Uterus (tissue), 4 donors: ENCODE results near the gene ING3. TPM values are rescaled to one million over a fixed set of nuclear protein-coding genes. Genes with fewer than 3 reads are reported as not detected.

ENCODE experiments used
- DNase-seq, 2 donors: peaks; one replicate each; pipeline ENCODE4 v3.0.0-alpha.2; 2019 to 2020
- H3K27ac ChIP-seq, 2 donors: fragments of 200-600 bp; sonication (generic); 1 replicate in 1 of 2; 2 replicates in 1 of 2; pipeline ENCODE4 v1.5.1; 2016 to 2018
- H3K27me3 ChIP-seq, 2 donors: fragments of 200-600 bp; sonication (generic); one replicate each; pipeline ENCODE4 v1.5.1; 2018 to 2019; ENCODE audit warnings: control low read depth in 1 of 2
- H3K36me3 ChIP-seq, 2 donors: fragments of 200-600 bp; sonication (generic); one replicate each; pipeline ENCODE4 v1.5.1; 2019; ENCODE audit warnings: control low read depth in 1 of 2
- H3K4me1 ChIP-seq, 2 donors: fragments of 200-600 bp; sonication (generic); one replicate each; pipeline ENCODE4 v1.5.1; 2018 to 2019; ENCODE audit warnings: control low read depth in 1 of 2
- H3K4me3 ChIP-seq, 2 donors: fragments of 200-600 bp; sonication (generic); 1 replicate in 1 of 2; 2 replicates in 1 of 2; pipeline ENCODE4 v1.5.1; 2018 to 2019; ENCODE audit warnings: mild to moderate bottlenecking in 1 of 2
- H3K9me3 ChIP-seq, 2 donors: fragments of 200-600 bp; sonication (generic); one replicate each; pipeline ENCODE4 v1.5.1; 2019; ENCODE audit warnings: control low read depth in 1 of 2
- POLR2A ChIP-seq, 2 donors: fragments of 450-650 bp; IDR thresholded peaks; one replicate each; pipeline ENCODE4 v1.6.1; 2016; ENCODE audit warnings: antibody characterized with exemption in 2 of 2, mild to moderate bottlenecking in 1 of 2, moderate library complexity in 1 of 2
- intact Hi-C: fragments of 100-400 bp; cut with DNase I; formaldehyde crosslinking; loops from one replicate; pipeline ENCODE4 v1.15.1; 2023; ENCODE audit warnings: low total_unique reads
- total RNA-seq, 4 donors: library from RNA; depleted of rRNA in 3 of 4; stranded (reverse); fragments of >200 nt in 3 of 4; gene quantifications; one replicate each; pipeline versions ENCODE4 v1.1.0 to v1.2.4, GENCODE V29; 2014 to 2023
- TF ChIP-seq, protein P1 (sequence below), 4 experiments: fragments of 200-600 bp in 2 of 4; fragments of 450-650 bp in 2 of 4; sonication (generic) in 2 of 4; IDR thresholded peaks; one replicate each; pipeline ENCODE4 v1.5.1; 2016 to 2019; ENCODE audit warnings: antibody characterized with exemption in 4 of 4, mild to moderate bottlenecking in 2 of 4, moderate library complexity in 1 of 4
- donor health status: DM: yes; HTN: yes; CAD: no.

ING3 gene
- total RNA-seq, 4 donors from 2014 or later = 16.4 to 37.7 (median 21.3) TPM

DNA sequence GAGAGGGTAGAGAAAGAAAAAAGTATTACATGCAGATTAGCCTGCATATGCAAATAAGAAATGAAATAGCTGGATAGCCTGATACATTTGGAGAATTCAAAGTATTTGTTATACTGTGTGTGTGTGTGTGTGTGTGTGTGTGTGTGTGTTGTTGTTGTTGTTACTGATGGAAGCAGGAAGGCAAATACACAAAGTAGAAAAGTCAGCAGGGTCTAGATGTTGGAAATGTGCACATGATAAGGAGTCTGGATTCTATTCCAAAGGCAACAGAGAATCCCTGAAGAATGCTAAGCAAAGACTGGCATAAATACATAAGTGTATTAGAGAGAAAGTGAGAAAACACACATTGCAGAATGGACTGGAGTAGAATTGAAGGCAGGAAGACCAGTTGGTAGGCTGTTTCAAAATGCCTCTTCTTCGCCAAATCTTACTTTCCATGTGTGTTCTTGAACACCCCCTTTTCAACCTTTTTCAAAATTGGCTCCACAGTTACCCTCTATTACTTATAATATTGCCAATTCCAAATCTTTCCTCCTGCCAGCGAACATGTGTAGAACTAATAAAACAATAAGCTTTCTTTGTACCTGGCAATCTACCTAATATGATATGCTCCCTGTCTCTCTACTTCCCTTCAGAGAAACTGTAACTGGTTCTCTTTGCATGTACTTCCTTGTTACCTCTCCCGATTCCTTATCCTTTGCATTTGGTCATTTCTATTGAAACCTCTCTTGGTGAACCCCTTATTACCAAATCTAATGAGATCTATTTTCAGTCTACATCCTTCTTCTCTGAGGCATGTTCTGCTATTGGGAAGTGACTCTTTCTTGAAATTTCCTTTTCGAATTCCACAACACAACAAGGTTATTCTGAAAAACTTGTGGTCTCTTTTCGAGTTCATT is 44.2 kb downstream of the ING3 start:
- DNase-seq = no peak
- H3K9me3 ChIP-seq = no peaks in the 10 kb centered on the region
- peak overlapping the region; percentile 81 to 96 for H3K27ac ChIP-seq
- peaks cover 0 to 8% of the 10 kb centered on the region in 2 donors for H3K4me1 ChIP-seq
- intact Hi-C loops = no loop called here
- H3K36me3 ChIP-seq = no peaks in the 10 kb centered on the region
- no peaks in the 10 kb centered on the region for H3K27me3 ChIP-seq
- no peak overlapping the region for H3K4me3 ChIP-seq
- TF ChIP-seq, protein P1, sequence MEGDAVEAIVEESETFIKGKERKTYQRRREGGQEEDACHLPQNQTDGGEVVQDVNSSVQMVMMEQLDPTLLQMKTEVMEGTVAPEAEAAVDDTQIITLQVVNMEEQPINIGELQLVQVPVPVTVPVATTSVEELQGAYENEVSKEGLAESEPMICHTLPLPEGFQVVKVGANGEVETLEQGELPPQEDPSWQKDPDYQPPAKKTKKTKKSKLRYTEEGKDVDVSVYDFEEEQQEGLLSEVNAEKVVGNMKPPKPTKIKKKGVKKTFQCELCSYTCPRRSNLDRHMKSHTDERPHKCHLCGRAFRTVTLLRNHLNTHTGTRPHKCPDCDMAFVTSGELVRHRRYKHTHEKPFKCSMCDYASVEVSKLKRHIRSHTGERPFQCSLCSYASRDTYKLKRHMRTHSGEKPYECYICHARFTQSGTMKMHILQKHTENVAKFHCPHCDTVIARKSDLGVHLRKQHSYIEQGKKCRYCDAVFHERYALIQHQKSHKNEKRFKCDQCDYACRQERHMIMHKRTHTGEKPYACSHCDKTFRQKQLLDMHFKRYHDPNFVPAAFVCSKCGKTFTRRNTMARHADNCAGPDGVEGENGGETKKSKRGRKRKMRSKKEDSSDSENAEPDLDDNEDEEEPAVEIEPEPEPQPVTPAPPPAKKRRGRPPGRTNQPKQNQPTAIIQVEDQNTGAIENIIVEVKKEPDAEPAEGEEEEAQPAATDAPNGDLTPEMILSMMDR (IDR thresholded peaks at IDR 0.05) = no peak
- TF ChIP-seq POLR2A (IDR thresholded peaks at IDR 0.05) = no peak

DNA sequence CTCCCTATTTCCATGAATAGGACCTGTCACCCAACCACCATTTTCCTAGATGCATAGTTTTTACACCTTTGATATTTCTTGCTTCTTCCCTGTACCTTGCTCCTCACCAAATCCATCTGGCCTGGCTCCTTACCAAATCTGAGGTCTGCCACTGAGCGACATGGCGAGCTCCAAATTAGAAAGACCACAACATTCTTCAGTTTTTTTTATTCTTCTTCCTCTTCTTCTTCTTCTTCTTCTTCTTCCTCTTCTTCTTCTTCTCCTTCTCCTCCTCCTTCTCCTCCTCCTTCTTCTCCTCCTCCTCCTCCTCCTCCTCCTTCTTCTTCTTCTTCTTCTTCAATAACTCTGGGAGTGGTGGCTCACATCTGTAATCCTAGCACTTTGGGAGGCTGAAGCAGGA is 45.1 kb downstream of the ING3 start:
- DNase-seq = no peak
- Histone ChIP-seq H3K4me1 (peaks cover 0 to 9% of the 10 kb centered on the region in 2 donors), H3K36me3 (no peaks in the 10 kb centered on the region), H3K27me3 (no peaks in the 10 kb centered on the region), H3K9me3 (no peaks in the 10 kb centered on the region), H3K4me3 (no peak overlapping the region), H3K27ac (peak overlapping the region; percentile 81 to 92)
- TF ChIP-seq POLR2A (IDR thresholded peaks at IDR 0.05) = no peak
- TF ChIP-seq, protein P1 (IDR thresholded peaks at IDR 0.05) = no peak
- intact Hi-C loops = no loop called here

DNA sequence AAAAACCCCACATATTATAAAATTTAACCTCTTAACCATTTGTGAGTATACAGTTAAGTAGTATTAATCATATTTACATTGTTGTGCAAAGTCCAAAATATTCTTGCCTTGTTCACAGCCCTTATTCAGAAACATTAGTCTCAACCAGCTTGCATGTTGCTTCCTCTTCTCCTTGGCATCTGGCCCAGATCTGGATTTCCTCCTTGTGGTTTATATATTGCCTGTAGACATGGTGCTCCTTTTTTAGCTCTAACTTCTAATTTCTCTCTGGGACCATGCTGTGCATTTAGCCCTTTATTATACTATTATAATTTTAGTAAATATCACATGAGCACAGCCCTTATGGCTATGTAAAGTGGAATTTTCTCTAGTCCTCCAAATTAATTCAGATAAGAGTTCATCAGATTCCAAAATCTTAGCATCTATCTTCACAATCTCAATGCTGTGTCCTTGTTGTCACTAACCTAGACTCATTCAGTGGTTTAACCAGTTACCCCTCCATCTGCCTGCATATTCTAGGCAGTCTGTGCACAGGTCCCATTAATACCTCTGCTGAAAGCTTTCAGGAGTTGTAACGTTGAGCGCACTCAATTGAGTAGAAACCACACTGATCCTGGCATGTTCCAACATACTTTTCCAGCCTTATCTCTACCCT is 45.9 kb downstream of the ING3 start:
- TF ChIP-seq POLR2A (IDR thresholded peaks at IDR 0.05) = no peak
- TF ChIP-seq, protein P1 (IDR thresholded peaks at IDR 0.05) = no peak
- Histone ChIP-seq H3K4me1 (peaks cover 0 to 17% of the 10 kb centered on the region in 2 donors), H3K36me3 (no peaks in the 10 kb centered on the region), H3K4me3 (no peak overlapping the region), H3K9me3 (no peaks in the 10 kb centered on the region), H3K27me3 (no peaks in the 10 kb centered on the region), H3K27ac (peak overlapping the region; percentile 81 to 92)
- intact Hi-C loops = no loop called here
- DNase-seq = peak; percentile 52 to 94

DNA sequence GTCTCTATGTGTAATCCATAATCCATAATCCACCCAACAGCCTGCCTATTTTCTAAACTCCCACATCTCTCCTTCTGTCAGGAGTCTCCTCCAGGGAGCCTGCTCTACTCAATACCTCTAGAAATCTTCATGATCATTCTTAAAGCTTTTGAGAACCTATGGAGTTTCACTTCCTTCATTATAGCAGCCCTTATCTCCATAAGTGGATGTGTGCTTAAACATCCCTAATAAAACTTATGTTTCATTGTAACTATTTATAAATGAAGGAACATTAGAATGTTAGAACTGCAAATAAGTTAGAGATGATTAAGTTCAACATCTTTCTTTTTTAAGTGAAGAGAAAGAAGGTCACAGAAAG is 46.4 kb downstream of the ING3 start:
- H3K27me3 ChIP-seq = no peaks in the 10 kb centered on the region
- no peak overlapping the region for H3K4me3 ChIP-seq
- no peak for TF ChIP-seq POLR2A (IDR thresholded peaks at IDR 0.05)
- TF ChIP-seq, protein P1 (IDR thresholded peaks at IDR 0.05) = no peak
- no peak for DNase-seq
- peak overlapping the region; percentile 81 to 92 for H3K27ac ChIP-seq
- peaks cover 0 to 21% of the 10 kb centered on the region in 2 donors for H3K4me1 ChIP-seq
- no peaks in the 10 kb centered on the region for H3K9me3 ChIP-seq
- intact Hi-C loops = no loop called here
- H3K36me3 ChIP-seq = no peaks in the 10 kb centered on the region
